NB4 (cell line): Measurements from ENCODE around the gene TENM4.

Experiments
- MYC ChIP-seq: IDR thresholded peaks from 2 replicates; pipeline ENCODE4 v1.6.1; 2011; ENCODE audit warnings: low read depth, low read length
- POLR2A ChIP-seq: IDR thresholded peaks from 2 replicates; pipeline ENCODE4 v1.6.1; 2011; ENCODE audit warnings: mild to moderate bottlenecking; ENCODE audit not compliant: insufficient read length; ENCODE audit errors: extremely low read depth
- TF ChIP-seq, protein P1 (sequence below): IDR thresholded peaks from one replicate; pipeline ENCODE4 v1.5.1; 2012; ENCODE audit warnings: low read depth, low read length
- TF ChIP-seq, protein P2 (sequence below): IDR thresholded peaks from 2 replicates; pipeline ENCODE4 v1.6.1; 2011; ENCODE audit warnings: low read depth, low read length

DNA sequence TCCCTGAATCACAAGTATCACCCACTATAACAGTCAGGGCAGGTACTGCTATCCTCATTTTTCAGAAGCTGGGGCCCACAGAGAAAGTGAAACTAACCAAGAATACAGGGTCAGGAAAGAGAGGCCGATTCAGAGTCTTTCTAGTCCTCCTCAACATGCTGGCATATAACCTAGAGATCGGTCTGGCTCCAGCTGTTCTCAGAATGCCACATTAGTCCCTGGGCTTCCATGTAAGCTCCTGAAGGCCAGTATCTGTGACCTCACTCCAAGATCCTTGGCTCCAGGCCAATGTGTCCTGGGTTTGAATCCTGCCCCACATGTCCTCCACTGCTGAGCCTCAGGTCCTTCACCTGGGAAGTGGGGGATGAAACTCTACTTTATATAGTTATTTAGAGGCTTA lies 50.4 kb downstream of the TENM4 start:
- TF ChIP-seq, protein P1, sequence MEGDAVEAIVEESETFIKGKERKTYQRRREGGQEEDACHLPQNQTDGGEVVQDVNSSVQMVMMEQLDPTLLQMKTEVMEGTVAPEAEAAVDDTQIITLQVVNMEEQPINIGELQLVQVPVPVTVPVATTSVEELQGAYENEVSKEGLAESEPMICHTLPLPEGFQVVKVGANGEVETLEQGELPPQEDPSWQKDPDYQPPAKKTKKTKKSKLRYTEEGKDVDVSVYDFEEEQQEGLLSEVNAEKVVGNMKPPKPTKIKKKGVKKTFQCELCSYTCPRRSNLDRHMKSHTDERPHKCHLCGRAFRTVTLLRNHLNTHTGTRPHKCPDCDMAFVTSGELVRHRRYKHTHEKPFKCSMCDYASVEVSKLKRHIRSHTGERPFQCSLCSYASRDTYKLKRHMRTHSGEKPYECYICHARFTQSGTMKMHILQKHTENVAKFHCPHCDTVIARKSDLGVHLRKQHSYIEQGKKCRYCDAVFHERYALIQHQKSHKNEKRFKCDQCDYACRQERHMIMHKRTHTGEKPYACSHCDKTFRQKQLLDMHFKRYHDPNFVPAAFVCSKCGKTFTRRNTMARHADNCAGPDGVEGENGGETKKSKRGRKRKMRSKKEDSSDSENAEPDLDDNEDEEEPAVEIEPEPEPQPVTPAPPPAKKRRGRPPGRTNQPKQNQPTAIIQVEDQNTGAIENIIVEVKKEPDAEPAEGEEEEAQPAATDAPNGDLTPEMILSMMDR, result no peak
- no peak for TF ChIP-seq POLR2A
- TF ChIP-seq, protein P2, sequence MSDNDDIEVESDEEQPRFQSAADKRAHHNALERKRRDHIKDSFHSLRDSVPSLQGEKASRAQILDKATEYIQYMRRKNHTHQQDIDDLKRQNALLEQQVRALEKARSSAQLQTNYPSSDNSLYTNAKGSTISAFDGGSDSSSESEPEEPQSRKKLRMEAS, result no peak
- no peak for TF ChIP-seq MYC
